Measurements from ENCODE around the gene COL12A1. TPM values are rescaled to one million over a fixed set of nuclear protein-coding genes. Genes with fewer than 3 reads are reported as not detected.

COL12A1 gene
- total and polyA plus RNA-seq, 9 donors: 134 to 277 (median 168) TPM

- H3K27ac ChIP-seq: no peak overlapping the region
- no peaks in the 10 kb centered on the region for H3K9me3 ChIP-seq
- no peak for DNase-seq
- H3K36me3 ChIP-seq: no peaks in the 10 kb centered on the region
- WGBS, 3 donors: 64 to 83% (median 75%) methylated on average over 2 of the region's 2 CpGs
- no peak for TF ChIP-seq CTCF (IDR thresholded peaks at IDR 0.05)
- no peaks in the 10 kb centered on the region for H3K27me3 ChIP-seq
- intact Hi-C loops (cut with DNase I): no loop called here
- H3K4me1 ChIP-seq (ENCODE audit: insufficient read depth): peaks cover 2% of the 10 kb centered on the region
- H3K4me3 ChIP-seq: no peak overlapping the region
Measured at GRCh38 chr6:75170691-75171560, 34.9 kb downstream of the COL12A1 start.

- no peaks in the 10 kb centered on the region for H3K27me3 ChIP-seq
- H3K9me3 ChIP-seq: no peaks in the 10 kb centered on the region
- no peak overlapping the region for H3K4me3 ChIP-seq
- WGBS, 3 donors: 89 to 98% (median 96%) methylated on average over 2 of the region's 2 CpGs
- H3K4me1 ChIP-seq (ENCODE audit: insufficient read depth): peaks cover 2% of the 10 kb centered on the region
- DNase-seq: no peak
- intact Hi-C loops (cut with DNase I): no loop called here
- no peak overlapping the region for H3K27ac ChIP-seq
- TF ChIP-seq CTCF (IDR thresholded peaks at IDR 0.05) (no peak), POLR2A (IDR thresholded peaks at IDR 0.05) (no peak), EP300 (IDR thresholded peaks at IDR 0.05) (no peak)
- H3K36me3 ChIP-seq: no peaks in the 10 kb centered on the region
Measured at GRCh38 chr6:75169689-75170586, 35.9 kb downstream of the COL12A1 start.

- peaks cover 0 to 3% of the 10 kb centered on the region in 2 donors for H3K9me3 ChIP-seq
- no peaks in the 10 kb centered on the region for H3K27me3 ChIP-seq
- peaks cover 2% of the 10 kb centered on the region for H3K4me1 ChIP-seq (ENCODE audit: insufficient read depth)
- no peak overlapping the region for H3K27ac ChIP-seq
- no peak overlapping the region for H3K4me3 ChIP-seq
- no peaks in the 10 kb centered on the region for H3K36me3 ChIP-seq
- DNase-seq: no peak
- intact Hi-C loops (cut with DNase I): no loop called here
- 71 to 77% (median 75%) methylated on average over 2 of the region's 2 CpGs for WGBS, 3 donors
- TF ChIP-seq EP300 (IDR thresholded peaks at IDR 0.05): no peak
- no peak for TF ChIP-seq POLR2A (IDR thresholded peaks at IDR 0.05)
- TF ChIP-seq CTCF (IDR thresholded peaks at IDR 0.05): no peak
Measured at GRCh38 chr6:75167851-75168250, 38.0 kb downstream of the COL12A1 start.

- H3K4me1 ChIP-seq (ENCODE audit: insufficient read depth): peaks cover 2% of the 10 kb centered on the region
- intact Hi-C loops (cut with DNase I): no loop called here
- 12 to 18% (median 16%) methylated on average over 3 of the region's 3 CpGs for WGBS, 3 donors
Measured at GRCh38 chr6:75167325-75167724, 38.5 kb downstream of the COL12A1 start.

More at GRCh38 chr6:75167325-75167724, 38.5 kb downstream of the COL12A1 start:
- DNase-seq: no peak
- Histone ChIP-seq H3K27me3 (no peaks in the 10 kb centered on the region), H3K36me3 (no peaks in the 10 kb centered on the region), H3K27ac (no peak overlapping the region), H3K4me3 (no peak overlapping the region), H3K9me3 (peaks cover 0 to 3% of the 10 kb centered on the region in 2 donors)
- TF ChIP-seq POLR2A (IDR thresholded peaks at IDR 0.05) (no peak), CTCF (IDR thresholded peaks at IDR 0.05) (no peak), EP300 (IDR thresholded peaks at IDR 0.05) (no peak)
